ENCODE measurements around the gene PKHD1. TPM values are rescaled to one million over a fixed set of nuclear protein-coding genes. Genes with fewer than 3 reads are reported as not detected.

Gene PKHD1
- total and polyA plus RNA-seq, 2 of the 8 experiments (the other 6 are each of a cell fraction or from before 2014, with no cell fraction given), result 0.06 to 0.09 TPM

GRCh38 chr6:51934098-51934497, 153.3 kb downstream of the PKHD1 start:
- H3K4me2 ChIP-seq (ENCODE audit: insufficient read depth in 1 of 2, low read depth in 2 of 2, low read length in 2 of 2), result no peak overlapping the region
- H2BK5ac ChIP-seq (ENCODE audit: low read depth, low read length), result no peak overlapping the region
- H3K9ac ChIP-seq (replicated peaks in 1 of 4; ENCODE audit: extremely low read depth in 1 of 4, low read depth in 3 of 4, low read length in 3 of 4), result no peak overlapping the region
- H4K5ac ChIP-seq (ENCODE audit: insufficient read length, low read depth, low read length), result no peak overlapping the region
- H2AK5ac ChIP-seq (ENCODE audit: low read depth, low read length), result no peak overlapping the region
- no peak overlapping the region for H4K8ac ChIP-seq (ENCODE audit: extremely low read depth, insufficient read depth, low read length)
- ChIA-PET CTCF (ENCODE audit: partially characterized antibody) (interaction anchor here (0.6 to 2.7 kb wide), 26 partner anchors 9 to 821 kb away, joined by 3 to 11 read pairs (median 3); no protein-coding TSS in a partner anchor), POLR2A (ENCODE audit: partially characterized antibody) (no interaction called here)
- no peaks in the 10 kb centered on the region for H4K20me1 ChIP-seq (replicated peaks in 1 of 2; ENCODE audit: control insufficient read depth in 1 of 2, insufficient read depth in 2 of 2, low read length in 2 of 2)
- 0 out of 2 replicates have a peak overlapping the region, but pooled peaks have one; percentile 15 for H2BK20ac ChIP-seq (ENCODE audit: low read length)
- 67% methylated on average over 7 of the region's 7 CpGs; no CpG with 5 or more reads in 1 of the 2 experiments for WGBS, 2 experiments (ENCODE audit: extremely low coverage in 1 of 2, insufficient coverage in 1 of 2, insufficient read length in 1 of 2, insufficient replicate concordance in 2 of 2, low coverage in 1 of 2, low lambda C conversion rate in 2 of 2, missing lambda C conversion rate in 1 of 2)
- H3K18ac ChIP-seq (ENCODE audit: extremely low read depth, low read length), result no peak overlapping the region
- no peak overlapping the region for H4K91ac ChIP-seq (replicated peaks; ENCODE audit: insufficient read length, low read length)
- no peaks in the 10 kb centered on the region; the same call in 1 of the 2 replicates for H3K23me2 ChIP-seq (ENCODE audit: low read depth, low read length)
- no peaks in the 10 kb centered on the region for H3K36me3 ChIP-seq (ENCODE audit: control insufficient read depth in 2 of 4, insufficient read depth in 4 of 4, low read length in 3 of 4)
- H3K79me1 ChIP-seq (ENCODE audit: low read depth, low read length), result no peaks in the 10 kb centered on the region
- H3K79me2 ChIP-seq (ENCODE audit: control insufficient read depth in 1 of 2, insufficient read depth in 2 of 2, low read length in 2 of 2), result no peaks in the 10 kb centered on the region
- peak; percentile 41 to 54 for DNase-seq (ENCODE audit: low read depth in 1 of 2, low spot score in 2 of 2)
- no peak overlapping the region for H3K23ac ChIP-seq (ENCODE audit: insufficient read length)
- no peaks in the 10 kb centered on the region; a peak in 1 of 7 replicates for H3K4me1 ChIP-seq (replicated peaks in 1 of 4; ENCODE audit: control insufficient read depth in 3 of 4, insufficient read depth in 4 of 4, low read length in 3 of 4)
- no peak overlapping the region for H3K27ac ChIP-seq (ENCODE audit: low read depth, low read length)
- H3K56ac ChIP-seq (replicated peaks; ENCODE audit: insufficient read length, low read depth, low read length), result no peak overlapping the region
- no peak overlapping the region for H3K4ac ChIP-seq (replicated peaks; ENCODE audit: insufficient read length, low read depth, low read length)
- H3K14ac ChIP-seq (ENCODE audit: insufficient read length), result no peak overlapping the region
- H3K27me3 ChIP-seq (replicated peaks in 1 of 4; ENCODE audit: control insufficient read depth in 3 of 4, extremely low read depth in 1 of 4, insufficient read depth in 3 of 4, low read length in 3 of 4), result no peaks in the 10 kb centered on the region
- no peak overlapping the region for H2BK12ac ChIP-seq (ENCODE audit: low read depth, low read length)
- H2BK120ac ChIP-seq (replicated peaks; ENCODE audit: low read depth, low read length), result no peak overlapping the region
- TF ChIP-seq PHF8 (conservative IDR thresholded peaks at IDR 0.05; ENCODE audit: low read depth, low read length) (no peak), E2F6 (IDR thresholded peaks at IDR 0.05) (0 out of 2 replicates have a peak, but pooled peaks have one; percentile 41), RAD21 (IDR thresholded peaks at IDR 0.05 in 1 of 2, conservative IDR thresholded peaks at IDR 0.05 in 1 of 2; ENCODE audit: low read depth in 2 of 2, low read length in 2 of 2) (peak; percentile 34 to 51; a peak in 3 of 4 replicates), CTCF (IDR thresholded peaks at IDR 0.05; ENCODE audit: control extremely low read depth in 1 of 3, insufficient read depth in 1 of 3, low read depth in 1 of 3, low read length in 3 of 3) (peak; percentile 56 to 80 (median 61)), EGR1 (IDR thresholded peaks at IDR 0.05; ENCODE audit: borderline replicate concordance, low read depth, low read length) (no peak), YY1 (IDR thresholded peaks at IDR 0.05; ENCODE audit: low read depth, low read length) (peak; percentile 69; the same call in 1 of the 2 replicates), GABPA (IDR thresholded peaks at IDR 0.05; ENCODE audit: borderline replicate concordance, insufficient read depth, low read length) (no peak), CEBPB (IDR thresholded peaks at IDR 0.05; ENCODE audit: low read depth, low read length) (no peak), MAX (IDR thresholded peaks at IDR 0.05) (peak; percentile 62; the same call in 1 of the 2 replicates), CHD2 (IDR thresholded peaks at IDR 0.05; ENCODE audit: low read length) (0 out of 2 replicates have a peak, but pooled peaks have one; percentile 19)
- H2AFZ ChIP-seq (ENCODE audit: low read length), result peak overlapping the region; percentile 87
- FAIRE-seq, result peak; percentile 65
- no peak overlapping the region for H3K4me3 ChIP-seq (ENCODE audit: extremely low read depth in 1 of 4, insufficient read depth in 2 of 4, low read depth in 3 of 4, low read length in 4 of 4)
- no peak overlapping the region for H2BK15ac ChIP-seq (ENCODE audit: low read length)
- H3K9me3 ChIP-seq (ENCODE audit: insufficient read depth in 2 of 2, low read depth in 1 of 2, low read length in 1 of 2), result no peaks in the 10 kb centered on the region

Measured in H1 (cell line).